LHCN-M2 (cell line): ENCODE measurements around the gene TLL1. TPM values are rescaled to one million over a fixed set of nuclear protein-coding genes. Genes with fewer than 3 reads are reported as not detected.

Experiments
- DNase-seq: peaks from one replicate; pipeline ENCODE4 v3.0.0-alpha.2; 2012; ENCODE audit warnings: low read depth
- total RNA-seq: library from RNA; depleted of rRNA; stranded (reverse); fragments of >200 nt; gene quantifications from 2 replicates; pipeline ENCODE4 v1.2.3, GENCODE V29; 2014

The TLL1 gene
- total RNA-seq, 1 experiment from 2014 or later: not detected

- DNase-seq: no peak
Observed at GRCh38 chr4:166045457-166045856, 172.4 kb downstream of the TLL1 start.

- DNase-seq: no peak
Observed at GRCh38 chr4:166049036-166049435, 176.0 kb downstream of the TLL1 start.

GRCh38 chr4:166064721-166065120, 191.7 kb downstream of the TLL1 start:
- no peak for DNase-seq

- no peak for DNase-seq
Observed at GRCh38 chr4:166065324-166065723, 192.3 kb downstream of the TLL1 start.

GRCh38 chr4:166066936-166067335, 193.9 kb downstream of the TLL1 start:
- DNase-seq: no peak

- DNase-seq: no peak
Observed at GRCh38 chr4:166067915-166068314, 194.9 kb downstream of the TLL1 start.

GRCh38 chr4:166073783-166074182, 200.7 kb downstream of the TLL1 start:
- DNase-seq: no peak

GRCh38 chr4:166075599-166075998, 202.6 kb downstream of the TLL1 start:
- DNase-seq: no peak

- DNase-seq: no peak
Observed at GRCh38 chr4:166077782-166078181, 204.7 kb downstream of the TLL1 start.

- no peak for DNase-seq
Observed at GRCh38 chr4:166078383-166078782, 205.3 kb downstream of the TLL1 start.

GRCh38 chr4:166078955-166079354, 205.9 kb downstream of the TLL1 start:
- DNase-seq: no peak

- DNase-seq: no peak
Observed at GRCh38 chr4:166087569-166087968, 214.5 kb downstream of the TLL1 start.

- DNase-seq: no peak
Observed at GRCh38 chr4:166088576-166088975, 215.5 kb downstream of the TLL1 start.

GRCh38 chr4:166091146-166091545, 218.1 kb downstream of the TLL1 start:
- no peak for DNase-seq

GRCh38 chr4:166091912-166092510, 219.0 kb downstream of the TLL1 start:
- DNase-seq: peak; percentile 28

- DNase-seq: no peak
Observed at GRCh38 chr4:166092797-166093290, 219.8 kb downstream of the TLL1 start.

- no peak for DNase-seq
Observed at GRCh38 chr4:166104623-166105022, 231.6 kb downstream of the TLL1 start.

GRCh38 chr4:166121897-166122296, 248.9 kb downstream of the TLL1 start:
- DNase-seq: no peak

GRCh38 chr4:166123546-166123945, 250.5 kb downstream of the TLL1 start:
- no peak for DNase-seq

- peak; percentile 19 for DNase-seq
Observed at GRCh38 chr4:166128403-166128802, 255.4 kb downstream of the TLL1 start.

- no peak for DNase-seq
Observed at GRCh38 chr4:166134285-166134684, 261.2 kb downstream of the TLL1 start.

GRCh38 chr4:166140951-166141350, 267.9 kb downstream of the TLL1 start:
- DNase-seq: no peak

- peak; percentile 65 for DNase-seq
Observed at GRCh38 chr4:166143227-166143626, 270.2 kb downstream of the TLL1 start.

- no peak for DNase-seq
Observed at GRCh38 chr4:166144607-166145006, 271.6 kb downstream of the TLL1 start.
